HUES6 (cell line): ENCODE measurements around the gene ERC2.

Source experiments
- H3K27ac ChIP-seq: 2 replicates; pipeline ENCODE4 v1.7.0; 2013; ENCODE audit warnings: low read depth, mild to moderate bottlenecking, low read length, inconsistent platforms
- H3K27me3 ChIP-seq: 2 replicates; pipeline ENCODE4 v1.6.1; 2013; ENCODE audit warnings: low read length; ENCODE audit not compliant: control insufficient read depth, insufficient read depth
- H3K36me3 ChIP-seq: 2 replicates; pipeline ENCODE4 v1.6.1; 2013; ENCODE audit warnings: low read length; ENCODE audit not compliant: control insufficient read depth, insufficient read depth
- H3K4me1 ChIP-seq: 2 replicates; pipeline ENCODE4 v1.6.1; 2013; ENCODE audit warnings: low read length; ENCODE audit not compliant: control insufficient read depth, insufficient read depth
- H3K4me3 ChIP-seq: 2 replicates; pipeline ENCODE4 v1.5.1; 2013; ENCODE audit warnings: low read depth, low read length
- H3K9ac ChIP-seq: one replicate; pipeline ENCODE4 v1.6.1; 2013; ENCODE audit warnings: mild to moderate bottlenecking, low read length
- H3K9me3 ChIP-seq: 2 replicates; pipeline ENCODE4 v1.6.1; 2013; ENCODE audit warnings: low read depth, low read length; ENCODE audit not compliant: control insufficient read depth, insufficient read depth

ERC2 gene

GRCh38 chr3:56370991-56371775, 97.1 kb downstream of the ERC2 start:
- Histone ChIP-seq H3K27me3 (no peaks in the 10 kb centered on the region), H3K4me1 (peaks cover 19% of the 10 kb centered on the region; the same call in 1 of the 2 replicates), H3K9ac (no peak overlapping the region)

GRCh38 chr3:56369914-56370313, 98.4 kb downstream of the ERC2 start:
- no peak overlapping the region for H3K9ac ChIP-seq
- no peak overlapping the region for H3K4me3 ChIP-seq
- H3K27me3 ChIP-seq = no peaks in the 10 kb centered on the region
- H3K9me3 ChIP-seq = no peaks in the 10 kb centered on the region
- peaks cover 19% of the 10 kb centered on the region; the same call in 1 of the 2 replicates for H3K4me1 ChIP-seq
- H3K36me3 ChIP-seq = no peaks in the 10 kb centered on the region
- H3K27ac ChIP-seq = no peak overlapping the region

More at GRCh38 chr3:56370991-56371775, 97.1 kb downstream of the ERC2 start:
- Histone ChIP-seq H3K27ac (no peak overlapping the region), H3K9me3 (peaks cover 7% of the 10 kb centered on the region), H3K36me3 (no peaks in the 10 kb centered on the region), H3K4me3 (no peak overlapping the region)

GRCh38 chr3:56368846-56369245, 99.4 kb downstream of the ERC2 start:
- Histone ChIP-seq H3K9ac (no peak overlapping the region), H3K4me1 (peaks cover 18% of the 10 kb centered on the region; the same call in 1 of the 2 replicates), H3K36me3 (no peaks in the 10 kb centered on the region), H3K9me3 (no peaks in the 10 kb centered on the region), H3K27ac (no peak overlapping the region), H3K4me3 (no peak overlapping the region), H3K27me3 (no peaks in the 10 kb centered on the region)

DNA sequence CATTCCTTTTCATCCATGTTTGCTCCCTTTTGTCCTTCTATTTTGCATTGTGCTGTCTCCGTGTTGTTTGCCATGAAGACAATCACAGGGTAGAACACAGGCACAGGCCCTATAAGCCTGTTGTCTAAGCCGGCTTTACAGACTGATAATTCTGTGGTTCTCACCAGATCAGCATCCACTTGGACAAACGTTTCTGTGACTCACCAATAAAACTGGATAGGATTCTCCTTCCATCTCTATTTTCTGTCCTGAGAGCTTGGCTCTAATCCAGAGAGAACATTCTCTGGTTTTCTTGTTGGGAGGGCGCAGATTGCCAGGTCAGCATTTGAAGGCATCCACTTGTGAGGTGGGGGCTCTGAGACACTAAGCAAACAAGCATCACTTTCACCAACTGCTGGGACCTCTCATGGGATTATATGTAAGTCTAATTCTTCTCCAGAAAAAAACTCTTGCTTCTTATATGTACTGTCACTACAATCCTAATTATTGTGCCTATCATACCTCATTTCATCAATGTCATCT, 101.6 kb downstream of the ERC2 start:
- Histone ChIP-seq H3K36me3 (no peaks in the 10 kb centered on the region), H3K4me1 (0 out of 2 replicates have a peak, but pooled peaks cover 4% of the 10 kb centered on the region), H3K27ac (no peak overlapping the region), H3K9me3 (no peaks in the 10 kb centered on the region), H3K9ac (no peak overlapping the region), H3K27me3 (no peaks in the 10 kb centered on the region), H3K4me3 (no peak overlapping the region)

- Histone ChIP-seq H3K9ac (no peak overlapping the region), H3K27me3 (no peaks in the 10 kb centered on the region), H3K9me3 (no peaks in the 10 kb centered on the region), H3K27ac (no peak overlapping the region), H3K4me1 (no peaks in the 10 kb centered on the region), H3K36me3 (no peaks in the 10 kb centered on the region), H3K4me3 (no peak overlapping the region)
Measured at GRCh38 chr3:56365905-56366640, 102.2 kb downstream of the ERC2 start.

- no peaks in the 10 kb centered on the region for H3K4me1 ChIP-seq
- no peaks in the 10 kb centered on the region for H3K36me3 ChIP-seq
- no peaks in the 10 kb centered on the region for H3K9me3 ChIP-seq
- no peaks in the 10 kb centered on the region for H3K27me3 ChIP-seq
- H3K4me3 ChIP-seq = no peak overlapping the region
- H3K9ac ChIP-seq = no peak overlapping the region
- H3K27ac ChIP-seq = no peak overlapping the region
Measured at GRCh38 chr3:56364665-56365064, 103.6 kb downstream of the ERC2 start.

GRCh38 chr3:56363720-56364119, 104.5 kb downstream of the ERC2 start:
- Histone ChIP-seq H3K9ac (no peak overlapping the region), H3K27me3 (no peaks in the 10 kb centered on the region), H3K9me3 (no peaks in the 10 kb centered on the region), H3K27ac (no peak overlapping the region), H3K36me3 (no peaks in the 10 kb centered on the region), H3K4me1 (no peaks in the 10 kb centered on the region), H3K4me3 (no peak overlapping the region)

DNA sequence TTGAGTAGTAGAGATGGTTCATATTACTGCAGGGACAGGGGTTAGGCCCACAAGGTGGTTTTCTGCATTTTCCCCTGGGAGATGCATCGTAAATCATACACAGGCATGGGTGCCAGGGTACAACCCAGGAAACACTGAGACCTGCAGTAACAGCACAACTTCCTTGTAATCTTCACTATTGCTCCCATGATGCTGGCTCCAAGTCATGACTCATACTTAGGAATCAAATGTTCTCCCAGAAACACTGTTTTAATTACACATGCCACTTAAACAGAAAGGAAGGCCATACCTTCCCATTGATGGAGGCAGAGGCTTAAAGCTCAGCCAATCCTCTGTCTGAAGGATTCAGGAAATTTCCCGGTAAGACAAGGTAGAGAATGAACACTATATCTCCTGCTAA, 106.5 kb downstream of the ERC2 start:
- Histone ChIP-seq H3K27ac (no peak overlapping the region), H3K9me3 (no peaks in the 10 kb centered on the region), H3K27me3 (no peaks in the 10 kb centered on the region), H3K36me3 (no peaks in the 10 kb centered on the region), H3K9ac (no peak overlapping the region), H3K4me1 (peaks cover 6% of the 10 kb centered on the region; the same call in 1 of the 2 replicates), H3K4me3 (no peak overlapping the region)

DNA sequence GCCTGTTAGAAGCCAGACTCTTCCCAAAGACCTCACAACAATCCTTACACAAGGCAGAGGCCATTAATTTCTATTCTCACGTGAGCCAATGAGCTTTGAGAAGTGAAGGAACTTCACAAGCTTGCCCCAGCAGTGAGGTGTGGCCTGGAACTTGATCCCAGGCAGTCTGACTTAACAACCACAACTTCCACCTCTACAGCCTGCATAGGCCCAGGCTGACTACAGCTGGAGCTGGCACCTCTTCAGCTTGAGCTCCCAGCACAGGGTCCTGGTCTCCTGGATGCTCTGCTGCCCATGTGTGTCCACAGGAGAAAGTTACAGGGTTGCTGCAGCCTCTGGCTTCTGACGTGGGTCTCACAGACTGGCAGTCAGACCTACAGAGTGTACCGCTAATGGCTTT, 111.0 kb downstream of the ERC2 start:
- Histone ChIP-seq H3K4me1 (peaks cover 18% of the 10 kb centered on the region), H3K4me3 (no peak overlapping the region)

GRCh38 chr3:56356808-56357207, 111.5 kb downstream of the ERC2 start:
- H3K27ac ChIP-seq = no peak overlapping the region

More for the DNA sequence above, 111.0 kb downstream of the ERC2 start:
- H3K9ac ChIP-seq = no peak overlapping the region
- no peak overlapping the region for H3K27ac ChIP-seq
- H3K9me3 ChIP-seq = no peaks in the 10 kb centered on the region
- H3K36me3 ChIP-seq = no peaks in the 10 kb centered on the region
- no peaks in the 10 kb centered on the region for H3K27me3 ChIP-seq

More at GRCh38 chr3:56356808-56357207, 111.5 kb downstream of the ERC2 start:
- Histone ChIP-seq H3K4me1 (peaks cover 18% of the 10 kb centered on the region), H3K4me3 (no peak overlapping the region), H3K9ac (no peak overlapping the region), H3K9me3 (no peaks in the 10 kb centered on the region), H3K36me3 (no peaks in the 10 kb centered on the region), H3K27me3 (no peaks in the 10 kb centered on the region)
